Omental fat pad (tissue), 4 donors: ENCODE data around the gene GUSB. TPM values are rescaled to one million over a fixed set of nuclear protein-coding genes. Genes with fewer than 3 reads are reported as not detected.

Source experiments
- ATAC-seq: fragments of 150-250 bp; one replicate; pipeline ENCODE4 v1.9.1; 2016; ENCODE audit warnings: mild to moderate bottlenecking, moderate library complexity; ENCODE audit not compliant: low FRiP score
- DNase-seq: peaks from one replicate; pipeline ENCODE4 v3.0.0-alpha.2; 2019; ENCODE audit warnings: low spot score
- CTCF ChIP-seq, 3 donors: fragments of 450-650 bp; IDR thresholded peaks; one replicate each; pipeline ENCODE4 v1.5.1; 2016 to 2017; ENCODE audit warnings: antibody characterized with exemption in 3 of 3, mild to moderate bottlenecking in 3 of 3, moderate library complexity in 2 of 3
- small RNA-seq: library from RNA; depleted of rRNA; stranded (forward); fragments of <200 nt; gene quantifications from one replicate; pipeline ENCODE3, GENCODE V24; 2016
- total RNA-seq, 4 donors: library from RNA; depleted of rRNA; stranded (reverse); fragments of >200 nt; gene quantifications; one replicate each; pipeline ENCODE4 v1.1.0, GENCODE V29; 2016

Gene GUSB
- total RNA-seq, 4 donors from 2014 or later: 20.2 to 45.7 (median 33.1) TPM

GRCh38 chr7:65924193-65924592 lies 57.8 kb downstream of the GUSB start:
- TF ChIP-seq CTCF (IDR thresholded peaks at IDR 0.05): no peak
- no peak for DNase-seq
- no peak for ATAC-seq

GRCh38 chr7:65923316-65923715 lies 58.7 kb downstream of the GUSB start:
- no peak for TF ChIP-seq CTCF (IDR thresholded peaks at IDR 0.05)
- DNase-seq (no peak), ATAC-seq (no peak)

- TF ChIP-seq CTCF (IDR thresholded peaks at IDR 0.05): no peak
- ATAC-seq (no peak), DNase-seq (no peak)
Measured at GRCh38 chr7:65915921-65916657, 65.9 kb downstream of the GUSB start.

GRCh38 chr7:65912237-65912636 lies 69.8 kb downstream of the GUSB start:
- DNase-seq (no peak), ATAC-seq (no peak)
- TF ChIP-seq CTCF (IDR thresholded peaks at IDR 0.05): no peak

Small RNA genes within 50 kb of the gene (small RNA-seq; reads per million reads assigned to genes)
- not detected for gene AC073261.1

Other genes starting within 250 kb of the GUSB start
- 100 to 1,000 TPM in 1 of 4 donors, 10 to 100 TPM in 3; 32.5 to 123 (median 51.5) TPM for gene VKORC1L1, start 109.1 kb downstream of the GUSB start, total RNA-seq
- 10 to 100 TPM; 17.1 to 42.1 (median 24.7) TPM for gene ASL, start 93.6 kb upstream of the GUSB start, total RNA-seq
- gene CRCP, start 132.6 kb upstream of the GUSB start, total RNA-seq: 10 to 100 TPM; 26.9 to 49.5 (median 38.3) TPM
- 10 to 100 TPM; 16.4 to 63.2 (median 24.3) TPM for gene TPST1, start 223.1 kb upstream of the GUSB start, total RNA-seq